Body of pancreas (tissue), 4 donors: ENCODE data around the gene ASPRV1.

Experiments used
- CTCF ChIP-seq, 7 experiments: fragments of 450-650 bp in 4 of 7; fragments of 200-600 bp in 3 of 7; sonication (generic) in 3 of 7; IDR thresholded peaks; one replicate each; pipeline ENCODE4 v1.5.1; 2016 to 2019; ENCODE audit warnings: antibody characterized with exemption in 7 of 7
- POLR2A ChIP-seq, 3 donors: fragments of 450-650 bp; IDR thresholded peaks; one replicate each; pipeline ENCODE4 v1.6.1; 2016; ENCODE audit warnings: antibody characterized with exemption in 3 of 3, mild to moderate bottlenecking in 2 of 3

- no peak for TF ChIP-seq CTCF (IDR thresholded peaks at IDR 0.05)
- TF ChIP-seq POLR2A (IDR thresholded peaks at IDR 0.05) = no peak
Measured at GRCh38 chr2:69956475-69956979, 4.9 kb downstream of the ASPRV1 start.
